ENCODE results near the gene CAVIN4.

CAVIN4 gene

GRCh38 chr9:100591639-100592412 lies 13.9 kb downstream of the CAVIN4 start:
- Histone ChIP-seq H2AFZ (ENCODE audit: low read length) (no peak overlapping the region), H3F3A (ENCODE audit: insufficient read depth, low read length) (no peaks in the 10 kb centered on the region), H3K79me2 (ENCODE audit: low read length) (no peaks in the 10 kb centered on the region), H3K9me3 (replicated peaks; ENCODE audit: insufficient read depth, low read length) (no peaks in the 10 kb centered on the region), H3K4me1 (ENCODE audit: low read length) (0 out of 2 replicates have a peak, but pooled peaks cover 4% of the 10 kb centered on the region), H3K4me2 (ENCODE audit: low read depth, low read length) (no peak overlapping the region), H3K9me2 (replicated peaks; ENCODE audit: insufficient read depth, low read length) (no peaks in the 10 kb centered on the region), H3K27me3 (replicated peaks; ENCODE audit: insufficient read depth, low read length) (no peaks in the 10 kb centered on the region), H4K20me1 (ENCODE audit: insufficient read depth, low read length) (no peaks in the 10 kb centered on the region), H3K9ac (ENCODE audit: low read length) (no peak overlapping the region), H3K27ac (ENCODE audit: low read length) (no peak overlapping the region), H3K36me3 (replicated peaks; ENCODE audit: insufficient read depth, low read length) (no peaks in the 10 kb centered on the region), H3K4me3 (ENCODE audit: low read length) (no peak overlapping the region)
- no peak for DNase-seq
- no peak for TF ChIP-seq EZH2 (optimal IDR thresholded peaks at IDR 0.05; ENCODE audit: low read depth, low read length)
- no peak for TF ChIP-seq CTCF (IDR thresholded peaks at IDR 0.05; ENCODE audit: low read length)

GRCh38 chr9:100595391-100596199 lies 17.7 kb downstream of the CAVIN4 start:
- Histone ChIP-seq H3K27me3 (replicated peaks; ENCODE audit: insufficient read depth, low read length) (no peaks in the 10 kb centered on the region), H3K9me2 (replicated peaks; ENCODE audit: insufficient read depth, low read length) (no peaks in the 10 kb centered on the region), H3F3A (ENCODE audit: insufficient read depth, low read length) (peaks cover 11% of the 10 kb centered on the region), H3K9ac (ENCODE audit: low read length) (no peak overlapping the region), H3K27ac (ENCODE audit: low read length) (no peak overlapping the region), H3K4me1 (ENCODE audit: low read length) (peaks cover 19% of the 10 kb centered on the region), H4K20me1 (ENCODE audit: insufficient read depth, low read length) (no peaks in the 10 kb centered on the region), H3K9me3 (replicated peaks; ENCODE audit: insufficient read depth, low read length) (no peaks in the 10 kb centered on the region), H3K36me3 (replicated peaks; ENCODE audit: insufficient read depth, low read length) (no peaks in the 10 kb centered on the region), H3K79me2 (ENCODE audit: low read length) (no peaks in the 10 kb centered on the region), H3K4me3 (ENCODE audit: low read length) (no peak overlapping the region), H2AFZ (ENCODE audit: low read length) (no peak overlapping the region), H3K4me2 (ENCODE audit: low read depth, low read length) (no peak overlapping the region)
- DNase-seq, result peak; percentile 53
- no peak for TF ChIP-seq EZH2phosphoT487 (IDR thresholded peaks at IDR 0.05; ENCODE audit: low read length)
- TF ChIP-seq CTCF (IDR thresholded peaks at IDR 0.05; ENCODE audit: low read length), result peak; percentile 90

- Histone ChIP-seq H3K36me3 (replicated peaks; ENCODE audit: insufficient read depth, low read length) (no peaks in the 10 kb centered on the region), H3K27me3 (replicated peaks; ENCODE audit: insufficient read depth, low read length) (no peaks in the 10 kb centered on the region), H2AFZ (ENCODE audit: low read length) (no peak overlapping the region), H3F3A (ENCODE audit: insufficient read depth, low read length) (peaks cover 11% of the 10 kb centered on the region), H3K4me3 (ENCODE audit: low read length) (no peak overlapping the region), H4K20me1 (ENCODE audit: insufficient read depth, low read length) (no peaks in the 10 kb centered on the region), H3K79me2 (ENCODE audit: low read length) (no peaks in the 10 kb centered on the region), H3K4me2 (ENCODE audit: low read depth, low read length) (no peak overlapping the region), H3K9me3 (replicated peaks; ENCODE audit: insufficient read depth, low read length) (no peaks in the 10 kb centered on the region), H3K9ac (ENCODE audit: low read length) (no peak overlapping the region), H3K27ac (ENCODE audit: low read length) (no peak overlapping the region), H3K9me2 (replicated peaks; ENCODE audit: insufficient read depth, low read length) (no peaks in the 10 kb centered on the region), H3K4me1 (ENCODE audit: low read length) (peaks cover 26% of the 10 kb centered on the region)
- DNase-seq, result no peak
- TF ChIP-seq EZH2 (optimal IDR thresholded peaks at IDR 0.05; ENCODE audit: low read depth, low read length) (no peak), CTCF (IDR thresholded peaks at IDR 0.05; ENCODE audit: low read length) (no peak), EZH2phosphoT487 (IDR thresholded peaks at IDR 0.05; ENCODE audit: low read length) (no peak)
Measured at GRCh38 chr9:100597236-100597635, 19.4 kb downstream of the CAVIN4 start.

Measured in MM.1S (cell line).